ENCODE data around the gene GRB10. TPM values are rescaled to one million over a fixed set of nuclear protein-coding genes. Genes with fewer than 3 reads are reported as not detected.

The GRB10 gene
- total and polyA plus RNA-seq, 4 donors: 11.6 to 68.6 (median 41.0) TPM

GRCh38 chr7:50647286-50647980 lies 135.3 kb downstream of the GRB10 start:
- no peak for ATAC-seq (ENCODE audit: insufficient read depth, low FRiP score)
- peaks cover 0 to 3% (median 0%) of the 10 kb centered on the region in 5 donors for H3K4me1 ChIP-seq (ENCODE audit: control insufficient read depth in 5 of 5, insufficient read depth in 5 of 5, low read length in 5 of 5)
- no peak overlapping the region for H3K27ac ChIP-seq (ENCODE audit: low read depth in 1 of 2, low read length in 1 of 2)
- no peaks in the 10 kb centered on the region for H3K27me3 ChIP-seq (ENCODE audit: control insufficient read depth in 3 of 3, insufficient read depth in 3 of 3, low read length in 2 of 3)
- H3K9ac ChIP-seq (ENCODE audit: insufficient read depth in 1 of 2, low read length in 2 of 2): no peak overlapping the region
- no peak for DNase-seq
- no peak for TF ChIP-seq CTCF (IDR thresholded peaks at IDR 0.05; ENCODE audit: control extremely low read depth, extremely low read depth)
- WGBS, 2 donors: 96 to 98% methylated on average over 10 of the region's 10 CpGs
- H3K9me3 ChIP-seq (ENCODE audit: control insufficient read depth in 4 of 4, insufficient read depth in 3 of 4, low read length in 3 of 4): no peaks in the 10 kb centered on the region
- H3K36me3 ChIP-seq (ENCODE audit: control insufficient read depth in 4 of 4, insufficient read depth in 4 of 4, low read length in 4 of 4): no peaks in the 10 kb centered on the region
- no peak overlapping the region for H3K4me3 ChIP-seq

- no peak overlapping the region for H3K4me3 ChIP-seq
- WGBS, 2 donors: 86 to 87% methylated on average over 9 of the region's 9 CpGs
- TF ChIP-seq CTCF (IDR thresholded peaks at IDR 0.05; ENCODE audit: control extremely low read depth, extremely low read depth): no peak
- H3K36me3 ChIP-seq (ENCODE audit: control insufficient read depth in 4 of 4, insufficient read depth in 4 of 4, low read length in 4 of 4): no peaks in the 10 kb centered on the region
- H3K4me1 ChIP-seq (ENCODE audit: control insufficient read depth in 5 of 5, insufficient read depth in 5 of 5, low read length in 5 of 5): peaks cover 0 to 11% (median 0%) of the 10 kb centered on the region in 5 donors
- H3K9ac ChIP-seq (ENCODE audit: insufficient read depth in 1 of 2, low read length in 2 of 2): no peak overlapping the region
- DNase-seq: no peak
- no peaks in the 10 kb centered on the region for H3K27me3 ChIP-seq (ENCODE audit: control insufficient read depth in 3 of 3, insufficient read depth in 3 of 3, low read length in 2 of 3)
- H3K27ac ChIP-seq (ENCODE audit: low read depth in 1 of 2, low read length in 1 of 2): no peak overlapping the region
- H3K9me3 ChIP-seq (ENCODE audit: control insufficient read depth in 4 of 4, insufficient read depth in 3 of 4, low read length in 3 of 4): no peaks in the 10 kb centered on the region
- ATAC-seq (ENCODE audit: insufficient read depth, low FRiP score): no peak
Observed at GRCh38 chr7:50646069-50646468, 136.6 kb downstream of the GRB10 start.

GRCh38 chr7:50645186-50645585 lies 137.5 kb downstream of the GRB10 start:
- no peaks in the 10 kb centered on the region for H3K27me3 ChIP-seq (ENCODE audit: control insufficient read depth in 3 of 3, insufficient read depth in 3 of 3, low read length in 2 of 3)
- H3K4me3 ChIP-seq: no peak overlapping the region
- no peak overlapping the region for H3K9ac ChIP-seq (ENCODE audit: insufficient read depth in 1 of 2, low read length in 2 of 2)
- ATAC-seq (ENCODE audit: insufficient read depth, low FRiP score): no peak
- H3K27ac ChIP-seq (ENCODE audit: low read depth in 1 of 2, low read length in 1 of 2): no peak overlapping the region
- TF ChIP-seq CTCF (IDR thresholded peaks at IDR 0.05; ENCODE audit: control extremely low read depth, extremely low read depth): no peak
- peaks cover 0 to under 1% (median 0%) of the 10 kb centered on the region in 4 donors for H3K36me3 ChIP-seq (ENCODE audit: control insufficient read depth in 4 of 4, insufficient read depth in 4 of 4, low read length in 4 of 4)
- H3K4me1 ChIP-seq (ENCODE audit: control insufficient read depth in 5 of 5, insufficient read depth in 5 of 5, low read length in 5 of 5): peaks cover 0 to 11% (median 0%) of the 10 kb centered on the region in 5 donors
- H3K9me3 ChIP-seq (ENCODE audit: control insufficient read depth in 4 of 4, insufficient read depth in 3 of 4, low read length in 3 of 4): no peaks in the 10 kb centered on the region
- DNase-seq: no peak

- Histone ChIP-seq H3K27me3 (ENCODE audit: control insufficient read depth in 3 of 3, insufficient read depth in 3 of 3, low read length in 2 of 3) (no peaks in the 10 kb centered on the region), H3K4me3 (no peak overlapping the region), H3K27ac (ENCODE audit: low read depth in 1 of 2, low read length in 1 of 2) (no peak overlapping the region), H3K9ac (ENCODE audit: insufficient read depth in 1 of 2, low read length in 2 of 2) (no peak overlapping the region), H3K9me3 (ENCODE audit: control insufficient read depth in 4 of 4, insufficient read depth in 3 of 4, low read length in 3 of 4) (no peaks in the 10 kb centered on the region), H3K36me3 (ENCODE audit: control insufficient read depth in 4 of 4, insufficient read depth in 4 of 4, low read length in 4 of 4) (peaks cover 0 to 3% (median 0%) of the 10 kb centered on the region in 4 donors), H3K4me1 (ENCODE audit: control insufficient read depth in 5 of 5, insufficient read depth in 5 of 5, low read length in 5 of 5) (peaks cover 0 to 11% (median 0%) of the 10 kb centered on the region in 5 donors)
- TF ChIP-seq CTCF (IDR thresholded peaks at IDR 0.05; ENCODE audit: control extremely low read depth, extremely low read depth): no peak
- ATAC-seq (ENCODE audit: insufficient read depth, low FRiP score) (no peak), DNase-seq (no peak)
- 95 to 97% methylated on average over 5 of the region's 5 CpGs for WGBS, 2 donors
Observed at GRCh38 chr7:50644586-50644985, 138.1 kb downstream of the GRB10 start.

All from lung (tissue), 12 donors.